ENCODE data around the gene SLC16A14. TPM values are rescaled to one million over a fixed set of nuclear protein-coding genes. Genes with fewer than 3 reads are reported as not detected.
"Not testable (repeated sequence)": the region's sequence is repeated elsewhere in the genome, so short reads cannot be mapped to it uniquely, and the experiment has no call there.

SLC16A14 gene
- under 1 TPM in 4 of 6 donors, not detected in 2; 0.25 to 0.44 (median 0.27) TPM for polyA plus RNA-seq (ENCODE audit: low read depth in 6 of 6)

GRCh38 chr2:230068651-230069055, at the start of gene SLC16A14:
SLC16A14 (minus strand) TSS chr2:230068924; CDS start chr2:230059352, 9,572 bp downstream.
- Mint-ChIP-seq H3K27ac (peak within 1 kb of the TSS in 3 of 6 donors; percentile 43 to 87 (median 82)), H3K36me3 (no peaks in the 10 kb centered on the region), H3K4me1 (peaks cover 13 to 27% (median 16%) of the 10 kb centered on the region in 3 donors), H3K9me3 (peaks cover 0 to 3% (median 2%) of the 10 kb centered on the region in 7 donors), H3K4me3 (peak within 1 kb of the TSS; percentile 86 to 97 (median 93)), H3K27me3 (peaks cover 9 to 15% (median 10%) of the 10 kb centered on the region in 3 donors)
- peak; percentile 18 for DNase-seq
- ATAC-seq (ENCODE audit: low read depth in 2 of 2) = peak; percentile 4 to 10

- Mint-ChIP-seq H3K4me3 (no peak overlapping the region), H3K4me1 (no peaks in the 10 kb centered on the region), H3K9me3 (peaks cover 10 to 62% (median 45%) of the 10 kb centered on the region in 7 donors), H3K27ac (no peak overlapping the region), H3K36me3 (peaks cover 19 to 41% of the 10 kb centered on the region in 2 donors), H3K27me3 (peaks cover 0 to 6% (median 0%) of the 10 kb centered on the region in 3 donors)
- DNase-seq = no peak
- no peak for ATAC-seq (ENCODE audit: low read depth in 2 of 2)
These were observed 38.0 kb upstream of the SLC16A14 start for GRCh38 chr2:230106771-230107170.

GRCh38 chr2:230101967-230102366, 33.2 kb upstream of the SLC16A14 start:
- Mint-ChIP-seq H3K9me3 (peaks cover 13 to 58% (median 40%) of the 10 kb centered on the region in 7 donors), H3K36me3 (peaks cover 17 to 28% of the 10 kb centered on the region in 2 donors)
- ATAC-seq (ENCODE audit: low read depth in 2 of 2); H3K27ac Mint-ChIP-seq; DNase-seq; H3K4me3 Mint-ChIP-seq; H3K4me1 Mint-ChIP-seq; H3K27me3 Mint-ChIP-seq: not testable (repeated sequence)

- DNase-seq = no peak
- H3K27ac Mint-ChIP-seq = no peak overlapping the region
- peaks cover 7 to 16% of the 10 kb centered on the region in 2 donors for H3K36me3 Mint-ChIP-seq
- H3K4me1 Mint-ChIP-seq = no peaks in the 10 kb centered on the region
- no peaks in the 10 kb centered on the region for H3K27me3 Mint-ChIP-seq
- no peak for ATAC-seq (ENCODE audit: low read depth in 2 of 2)
- no peak overlapping the region for H3K4me3 Mint-ChIP-seq
- peaks cover 6 to 32% (median 23%) of the 10 kb centered on the region in 7 donors for H3K9me3 Mint-ChIP-seq
These were observed 29.1 kb upstream of the SLC16A14 start for GRCh38 chr2:230097841-230098240.

- Mint-ChIP-seq H3K4me1 (no peaks in the 10 kb centered on the region), H3K4me3 (no peak overlapping the region), H3K9me3 (peaks cover 4 to 28% (median 20%) of the 10 kb centered on the region in 7 donors), H3K27me3 (no peaks in the 10 kb centered on the region), H3K27ac (no peak overlapping the region), H3K36me3 (peaks cover 3 to 17% of the 10 kb centered on the region in 2 donors)
- DNase-seq (no peak), ATAC-seq (ENCODE audit: low read depth in 2 of 2) (no peak)
These were observed 28.7 kb upstream of the SLC16A14 start for GRCh38 chr2:230097424-230097823.

- H3K4me3 Mint-ChIP-seq = no peak overlapping the region
- ATAC-seq (ENCODE audit: low read depth in 2 of 2) (no peak), DNase-seq (no peak)
- peaks cover 0 to 15% of the 10 kb centered on the region in 2 donors for H3K36me3 Mint-ChIP-seq
- no peaks in the 10 kb centered on the region for H3K4me1 Mint-ChIP-seq
- H3K9me3 Mint-ChIP-seq = peaks cover 0 to 15% (median 8%) of the 10 kb centered on the region in 7 donors
- peaks cover 0 to 9% (median 4%) of the 10 kb centered on the region in 3 donors for H3K27me3 Mint-ChIP-seq
- no peak overlapping the region for H3K27ac Mint-ChIP-seq
These were observed 22.2 kb upstream of the SLC16A14 start for GRCh38 chr2:230090967-230091366.

- Mint-ChIP-seq H3K4me3 (no peak overlapping the region), H3K36me3 (no peaks in the 10 kb centered on the region)
- ATAC-seq (ENCODE audit: low read depth in 2 of 2) = no peak
These were observed 16.5 kb upstream of the SLC16A14 start for GRCh38 chr2:230085201-230085600.

GRCh38 chr2:230077851-230078547, 9.3 kb upstream of the SLC16A14 start:
- Mint-ChIP-seq H3K9me3 (peaks cover 0 to 8% (median 2%) of the 10 kb centered on the region in 7 donors), H3K4me3 (no peak overlapping the region), H3K27ac (no peak overlapping the region), H3K36me3 (no peaks in the 10 kb centered on the region), H3K27me3 (no peaks in the 10 kb centered on the region), H3K4me1 (no peaks in the 10 kb centered on the region)
- DNase-seq (no peak), ATAC-seq (ENCODE audit: low read depth in 2 of 2) (no peak)

More at GRCh38 chr2:230085201-230085600, 16.5 kb upstream of the SLC16A14 start:
- H3K27me3 Mint-ChIP-seq = peaks cover 0 to 6% (median 4%) of the 10 kb centered on the region in 3 donors
- H3K4me1 Mint-ChIP-seq = no peaks in the 10 kb centered on the region
- H3K9me3 Mint-ChIP-seq = no peaks in the 10 kb centered on the region
- DNase-seq = no peak
- H3K27ac Mint-ChIP-seq = no peak overlapping the region

- Mint-ChIP-seq H3K4me3 (no peak overlapping the region), H3K27me3 (no peaks in the 10 kb centered on the region), H3K27ac (no peak overlapping the region), H3K9me3 (peaks cover 0 to 8% (median 2%) of the 10 kb centered on the region in 7 donors), H3K36me3 (no peaks in the 10 kb centered on the region), H3K4me1 (no peaks in the 10 kb centered on the region)
- DNase-seq (no peak), ATAC-seq (ENCODE audit: low read depth in 2 of 2) (no peak)
These were observed 8.1 kb upstream of the SLC16A14 start for GRCh38 chr2:230076819-230077218.

GRCh38 chr2:230075988-230076631, 7.4 kb upstream of the SLC16A14 start:
- Mint-ChIP-seq H3K27ac (no peak overlapping the region), H3K27me3 (no peaks in the 10 kb centered on the region), H3K4me3 (peak overlapping the region in 1 of 8 donors; percentile 35), H3K9me3 (peaks cover 0 to 8% (median 2%) of the 10 kb centered on the region in 7 donors), H3K4me1 (no peaks in the 10 kb centered on the region), H3K36me3 (no peaks in the 10 kb centered on the region)
- ATAC-seq (ENCODE audit: low read depth in 2 of 2) (no peak), DNase-seq (no peak)

GRCh38 chr2:230071421-230071820, 2.7 kb upstream of the SLC16A14 start:
- H3K27ac Mint-ChIP-seq = no peak overlapping the region
- H3K9me3 Mint-ChIP-seq = peaks cover 0 to 8% (median 3%) of the 10 kb centered on the region in 7 donors
- DNase-seq (no peak), ATAC-seq (ENCODE audit: low read depth in 2 of 2) (no peak)
- H3K4me3 Mint-ChIP-seq = no peak overlapping the region
- peaks cover 9 to 15% (median 10%) of the 10 kb centered on the region in 3 donors for H3K27me3 Mint-ChIP-seq
- H3K36me3 Mint-ChIP-seq = no peaks in the 10 kb centered on the region
- peaks cover 13 to 27% (median 16%) of the 10 kb centered on the region in 3 donors for H3K4me1 Mint-ChIP-seq

GRCh38 chr2:230069402-230069801, 678 bp upstream of the SLC16A14 start:
- ATAC-seq (ENCODE audit: low read depth in 2 of 2) = no peak
- DNase-seq = no peak
- H3K4me3 Mint-ChIP-seq = peak overlapping the region; percentile 50 to 97 (median 92)
- peaks cover 0 to 8% (median 3%) of the 10 kb centered on the region in 7 donors for H3K9me3 Mint-ChIP-seq
- H3K36me3 Mint-ChIP-seq = no peaks in the 10 kb centered on the region
- no peak overlapping the region for H3K27ac Mint-ChIP-seq
- peaks cover 9 to 15% (median 10%) of the 10 kb centered on the region in 3 donors for H3K27me3 Mint-ChIP-seq
- H3K4me1 Mint-ChIP-seq = peaks cover 13 to 27% (median 16%) of the 10 kb centered on the region in 3 donors

- peak overlapping the region in 1 of 6 donors; percentile 82 for H3K27ac Mint-ChIP-seq
- H3K27me3 Mint-ChIP-seq = peaks cover 9 to 16% (median 10%) of the 10 kb centered on the region in 3 donors
- H3K4me1 Mint-ChIP-seq = peaks cover 13 to 27% (median 16%) of the 10 kb centered on the region in 3 donors
- H3K9me3 Mint-ChIP-seq = peaks cover 0 to 2% (median 0%) of the 10 kb centered on the region in 7 donors
- no peaks in the 10 kb centered on the region for H3K36me3 Mint-ChIP-seq
- H3K4me3 Mint-ChIP-seq = peak overlapping the region; percentile 86 to 97 (median 93)
- ATAC-seq (ENCODE audit: low read depth in 2 of 2) = peak; percentile 42 to 54
- DNase-seq = peak; percentile 55
These were observed 591 bp downstream of the SLC16A14 start for GRCh38 chr2:230068016-230068650.
